Measurements from ENCODE around the gene RTRAF. TPM values are rescaled to one million over a fixed set of nuclear protein-coding genes. Genes with fewer than 3 reads are reported as not detected.

RTRAF gene
- total RNA-seq, 1 experiment from 2014 or later, result 223 TPM

GRCh38 chr14:52040598-52040997, 51.3 kb downstream of the RTRAF start:
- Mint-ChIP-seq H3K4me3 (ENCODE audit: unreplicated experiment) (no peak overlapping the region), H3K27ac (ENCODE audit: unreplicated experiment) (no peak overlapping the region), H3K27me3 (ENCODE audit: insufficient read depth, unreplicated experiment) (no peaks in the 10 kb centered on the region), H3K4me1 (ENCODE audit: low read depth, unreplicated experiment) (peaks cover 9% of the 10 kb centered on the region), H3K36me3 (ENCODE audit: insufficient read depth, unreplicated experiment) (no peaks in the 10 kb centered on the region), H3K9me3 (ENCODE audit: unreplicated experiment) (no peaks in the 10 kb centered on the region)
- CTCF ChIA-PET, result interaction anchor here (0.7 kb wide), 1 partner anchor 92 kb away, joined by 3 read pairs; no protein-coding TSS in a partner anchor
- Histone ChIP-seq H3K36me3 (ENCODE audit: control insufficient read depth, insufficient read depth, low read length) (no peaks in the 10 kb centered on the region), H3K27me3 (replicated peaks; ENCODE audit: control insufficient read depth, insufficient read depth, low read length) (no peaks in the 10 kb centered on the region), H3K4me3 (ENCODE audit: low read depth, low read length) (no peak overlapping the region), H3K9me3 (no peaks in the 10 kb centered on the region), H3K4me1 (no peaks in the 10 kb centered on the region)
- no peak for DNase-seq
- no TSS peak for BruUV-seq (replicated peaks)
- POLR2A ChIA-PET, result no interaction called here
- TF ChIP-seq CTCF (IDR thresholded peaks at IDR 0.05; ENCODE audit: insufficient read depth in 1 of 2, low read depth in 1 of 2, low read length in 1 of 2, severe bottlenecking in 1 of 2, unreplicated experiment in 1 of 2), result no peak
- intact Hi-C loops (cut with micrococcal nuclease; ENCODE audit: unreplicated experiment), result no loop called here

GRCh38 chr14:52042371-52043289, 53.3 kb downstream of the RTRAF start:
- Mint-ChIP-seq H3K4me1 (ENCODE audit: low read depth, unreplicated experiment) (peaks cover 9% of the 10 kb centered on the region), H3K27me3 (ENCODE audit: insufficient read depth, unreplicated experiment) (no peaks in the 10 kb centered on the region), H3K27ac (ENCODE audit: unreplicated experiment) (no peak overlapping the region), H3K36me3 (ENCODE audit: insufficient read depth, unreplicated experiment) (no peaks in the 10 kb centered on the region), H3K9me3 (ENCODE audit: unreplicated experiment) (no peaks in the 10 kb centered on the region), H3K4me3 (ENCODE audit: unreplicated experiment) (no peak overlapping the region)
- ChIA-PET CTCF (interaction anchor here (1.2 kb wide), 1 partner anchor 47 kb away, joined by 3 read pairs; no protein-coding TSS in a partner anchor), POLR2A (no interaction called here)
- BruUV-seq (replicated peaks), result no TSS peak
- TF ChIP-seq CTCF (IDR thresholded peaks at IDR 0.05; ENCODE audit: insufficient read depth in 1 of 2, low read depth in 1 of 2, low read length in 1 of 2, severe bottlenecking in 1 of 2, unreplicated experiment in 1 of 2), result no peak
- Histone ChIP-seq H3K27me3 (replicated peaks; ENCODE audit: control insufficient read depth, insufficient read depth, low read length) (no peaks in the 10 kb centered on the region), H3K36me3 (ENCODE audit: control insufficient read depth, insufficient read depth, low read length) (no peaks in the 10 kb centered on the region), H3K4me3 (ENCODE audit: low read depth, low read length) (no peak overlapping the region), H3K4me1 (no peaks in the 10 kb centered on the region), H3K9me3 (no peaks in the 10 kb centered on the region)
- intact Hi-C loops (cut with micrococcal nuclease; ENCODE audit: unreplicated experiment), result loop anchor here (1.0 kb wide), 1 partner anchor 89 kb away; no protein-coding TSS in a partner anchor
- DNase-seq, result no peak

GRCh38 chr14:52043690-52044089, 54.3 kb downstream of the RTRAF start:
- no peak overlapping the region for H3K27ac Mint-ChIP-seq (ENCODE audit: unreplicated experiment)
- Histone ChIP-seq H3K9me3 (no peaks in the 10 kb centered on the region), H3K4me1 (no peaks in the 10 kb centered on the region), H3K4me3 (ENCODE audit: low read depth, low read length) (no peak overlapping the region), H3K36me3 (ENCODE audit: control insufficient read depth, insufficient read depth, low read length) (no peaks in the 10 kb centered on the region), H3K27me3 (replicated peaks; ENCODE audit: control insufficient read depth, insufficient read depth, low read length) (no peaks in the 10 kb centered on the region)
- POLR2A ChIA-PET, result no interaction called here
- peak; percentile 56 to 68 for TF ChIP-seq CTCF (IDR thresholded peaks at IDR 0.05; ENCODE audit: insufficient read depth in 1 of 2, low read depth in 1 of 2, low read length in 1 of 2, severe bottlenecking in 1 of 2, unreplicated experiment in 1 of 2)
- no peak overlapping the region for H3K4me3 Mint-ChIP-seq (ENCODE audit: unreplicated experiment)
- peak; percentile 50 to 59 for DNase-seq
- H3K4me1 Mint-ChIP-seq (ENCODE audit: low read depth, unreplicated experiment), result peaks cover 9% of the 10 kb centered on the region
- intact Hi-C loops (cut with micrococcal nuclease; ENCODE audit: unreplicated experiment), result loop anchor here (1.0 kb wide), 1 partner anchor 88 kb away; no protein-coding TSS in a partner anchor
- H3K9me3 Mint-ChIP-seq (ENCODE audit: unreplicated experiment), result no peaks in the 10 kb centered on the region
- BruUV-seq (replicated peaks), result no TSS peak
- H3K36me3 Mint-ChIP-seq (ENCODE audit: insufficient read depth, unreplicated experiment), result no peaks in the 10 kb centered on the region
- CTCF ChIA-PET, result interaction anchor here (1.0 to 1.2 kb wide), 3 partner anchors 25 to 46 kb away, joined by 3 to 7 read pairs (median 6); partner anchors contain the start of gene NID2
- H3K27me3 Mint-ChIP-seq (ENCODE audit: insufficient read depth, unreplicated experiment), result no peaks in the 10 kb centered on the region
